Measurements from ENCODE around the gene PAIP2.

DNA sequence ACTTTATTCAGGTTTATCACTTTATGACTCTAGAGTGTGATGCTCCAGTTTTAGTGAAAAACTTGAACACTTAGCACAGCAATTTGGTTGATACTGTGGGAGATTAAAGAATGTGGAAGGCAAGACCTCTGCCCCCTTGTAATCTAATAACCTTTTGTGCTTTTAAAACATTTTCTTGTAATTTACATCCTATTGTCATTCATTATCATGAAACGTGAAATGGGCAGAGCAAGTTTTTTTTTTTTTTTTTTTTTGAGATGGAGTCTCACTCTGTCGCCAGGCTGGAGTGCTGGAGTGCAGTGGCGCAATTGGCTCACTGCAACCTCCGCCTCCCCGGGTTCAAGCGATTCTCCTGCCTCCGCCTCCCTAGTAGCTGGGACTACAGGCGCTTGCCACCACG, 1.8 kb downstream of the PAIP2 start:
- TF ChIP-seq CTCF (IDR thresholded peaks at IDR 0.05) (no peak), POLR2A (IDR thresholded peaks at IDR 0.05) (no peak)
